Lower leg skin (tissue), 4 donors: Measurements from ENCODE around the gene CTPS1. TPM values are rescaled to one million over a fixed set of nuclear protein-coding genes. Genes with fewer than 3 reads are reported as not detected.

ENCODE experiments used
- DNase-seq, 2 donors: peaks; one replicate each; pipeline ENCODE4 v3.0.0-alpha.2; 2019; ENCODE audit warnings: low spot score in 2 of 2
- H3K4me3 ChIP-seq: fragments of 200-600 bp; sonication (generic); 2 replicates; pipeline ENCODE4 v1.5.1; 2017; ENCODE audit warnings: mild to moderate bottlenecking, low read depth; ENCODE audit not compliant: poor library complexity, severe bottlenecking
- POLR2A ChIP-seq, 2 donors: fragments of 450-650 bp; IDR thresholded peaks; one replicate each; pipeline ENCODE4 v1.6.1; 2016 to 2017; ENCODE audit warnings: antibody characterized with exemption in 2 of 2, mild to moderate bottlenecking in 1 of 2, moderate library complexity in 1 of 2
- WGBS, 2 donors: methylation state at CpG; one replicate each; pipeline ENCODE4 v1.1.5; 2018; 5-methylcytosine and 5-hydroxymethylcytosine counted together
- intact Hi-C: fragments of 100-400 bp; cut with DNase I; formaldehyde crosslinking; loops from one replicate; pipeline ENCODE4 v1.15.0; 2023; ENCODE audit warnings: low total_unique reads
- total RNA-seq, 4 donors: library from RNA; depleted of rRNA; stranded (reverse); fragments of >200 nt; gene quantifications; one replicate each; pipeline ENCODE4 v1.1.0, GENCODE V29; 2016
- TF ChIP-seq, protein P1 (sequence below), 3 donors: fragments of 450-650 bp; IDR thresholded peaks; one replicate each; pipeline ENCODE4 v1.5.1; 2016; ENCODE audit warnings: antibody characterized with exemption in 3 of 3, mild to moderate bottlenecking in 3 of 3, moderate library complexity in 2 of 3

CTPS1 gene
- total RNA-seq, 4 donors from 2014 or later: 7.7 to 23.3 (median 8.9) TPM

DNA sequence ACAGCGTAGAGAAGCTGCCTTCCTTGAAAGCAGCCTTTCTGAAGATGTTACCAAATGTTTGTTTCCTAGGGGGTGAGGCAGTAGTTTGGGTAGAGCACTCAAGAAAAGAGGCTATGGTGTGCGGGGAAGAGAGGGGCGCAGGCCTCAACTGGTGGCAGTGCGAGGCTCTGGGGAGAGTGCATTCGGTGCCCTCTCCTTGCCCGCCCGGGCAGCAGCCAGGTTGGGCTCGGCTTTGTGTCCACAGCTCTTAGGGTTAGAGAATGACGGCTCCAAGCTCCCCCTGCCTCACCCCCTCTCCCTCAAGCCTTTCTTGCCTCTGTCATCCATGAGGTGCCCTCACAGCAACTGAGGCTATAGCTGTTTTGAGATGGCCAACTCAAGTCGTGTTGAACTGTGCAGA lies 42.9 kb downstream of the CTPS1 start:
- TF ChIP-seq, protein P1, sequence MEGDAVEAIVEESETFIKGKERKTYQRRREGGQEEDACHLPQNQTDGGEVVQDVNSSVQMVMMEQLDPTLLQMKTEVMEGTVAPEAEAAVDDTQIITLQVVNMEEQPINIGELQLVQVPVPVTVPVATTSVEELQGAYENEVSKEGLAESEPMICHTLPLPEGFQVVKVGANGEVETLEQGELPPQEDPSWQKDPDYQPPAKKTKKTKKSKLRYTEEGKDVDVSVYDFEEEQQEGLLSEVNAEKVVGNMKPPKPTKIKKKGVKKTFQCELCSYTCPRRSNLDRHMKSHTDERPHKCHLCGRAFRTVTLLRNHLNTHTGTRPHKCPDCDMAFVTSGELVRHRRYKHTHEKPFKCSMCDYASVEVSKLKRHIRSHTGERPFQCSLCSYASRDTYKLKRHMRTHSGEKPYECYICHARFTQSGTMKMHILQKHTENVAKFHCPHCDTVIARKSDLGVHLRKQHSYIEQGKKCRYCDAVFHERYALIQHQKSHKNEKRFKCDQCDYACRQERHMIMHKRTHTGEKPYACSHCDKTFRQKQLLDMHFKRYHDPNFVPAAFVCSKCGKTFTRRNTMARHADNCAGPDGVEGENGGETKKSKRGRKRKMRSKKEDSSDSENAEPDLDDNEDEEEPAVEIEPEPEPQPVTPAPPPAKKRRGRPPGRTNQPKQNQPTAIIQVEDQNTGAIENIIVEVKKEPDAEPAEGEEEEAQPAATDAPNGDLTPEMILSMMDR (IDR thresholded peaks at IDR 0.05): no peak
- no peak for TF ChIP-seq POLR2A (IDR thresholded peaks at IDR 0.05)
- no peak overlapping the region for H3K4me3 ChIP-seq
- no peak for DNase-seq
- intact Hi-C loops: no loop called here
- WGBS, 2 donors: 89 to 91% methylated on average over 10 of the region's 10 CpGs

GRCh38 chr1:41023279-41023990 lies 43.9 kb downstream of the CTPS1 start:
- intact Hi-C loops: no loop called here
- no peak for DNase-seq
- TF ChIP-seq POLR2A (IDR thresholded peaks at IDR 0.05): no peak
- TF ChIP-seq, protein P1 (IDR thresholded peaks at IDR 0.05): no peak
- 95 to 97% methylated on average over 4 to 5 of the region's 5 CpGs for WGBS, 2 donors
- H3K4me3 ChIP-seq: no peak overlapping the region

- intact Hi-C loops: no loop called here
- WGBS, 2 donors: 68 to 73% methylated on average over 2 of the region's 2 CpGs
- no peak overlapping the region for H3K4me3 ChIP-seq
- no peak for DNase-seq
- TF ChIP-seq, protein P1 (IDR thresholded peaks at IDR 0.05): no peak
- no peak for TF ChIP-seq POLR2A (IDR thresholded peaks at IDR 0.05)
These were observed 45.5 kb downstream of the CTPS1 start for GRCh38 chr1:41024953-41025352.

DNA sequence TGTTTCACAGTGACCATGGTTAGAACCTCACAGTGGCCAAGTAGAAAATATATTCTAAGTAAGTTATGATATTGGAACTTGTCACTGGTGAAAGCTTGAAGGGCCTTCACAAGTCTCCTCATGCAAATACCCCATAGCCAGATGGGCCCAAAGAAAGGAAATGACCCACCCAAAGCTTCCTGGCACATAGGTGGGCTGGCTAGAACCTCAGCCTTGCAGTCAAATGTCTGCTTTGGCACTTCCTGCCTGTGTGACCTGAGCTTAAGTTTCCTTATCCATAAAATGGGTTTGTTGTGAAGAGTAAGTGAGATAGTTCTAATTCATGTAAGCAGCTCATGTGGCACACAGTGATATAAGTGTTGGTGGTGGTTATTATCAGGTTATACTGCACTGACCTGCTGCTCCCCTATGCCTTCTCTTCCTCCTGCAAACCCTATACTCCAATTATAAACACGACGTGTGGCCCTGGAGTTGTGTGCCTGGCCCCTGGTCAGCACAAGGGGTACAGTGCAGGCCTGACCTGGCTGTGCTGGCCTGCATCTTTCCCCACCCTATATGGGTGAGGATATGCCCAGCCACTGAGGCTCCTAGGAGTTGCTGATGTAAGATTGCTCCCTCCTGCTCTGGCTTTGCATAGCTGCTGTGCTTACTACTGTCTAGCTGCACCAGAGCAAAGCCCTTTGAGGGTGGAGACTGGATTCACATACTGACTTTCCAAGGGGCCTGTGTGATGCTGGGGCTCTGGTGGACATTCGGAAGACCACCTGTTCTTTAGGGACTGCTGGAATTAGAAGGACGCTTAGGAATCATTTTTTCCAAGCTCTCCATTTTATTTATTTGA lies 46.7 kb downstream of the CTPS1 start:
- WGBS, 2 donors: 93 to 97% methylated on average over 4 of the region's 4 CpGs
- TF ChIP-seq POLR2A (IDR thresholded peaks at IDR 0.05): no peak
- TF ChIP-seq, protein P1 (IDR thresholded peaks at IDR 0.05): no peak
- H3K4me3 ChIP-seq: no peak overlapping the region
- peak in 1 of 2 donors; percentile 66 for DNase-seq
- intact Hi-C loops: no loop called here

DNA sequence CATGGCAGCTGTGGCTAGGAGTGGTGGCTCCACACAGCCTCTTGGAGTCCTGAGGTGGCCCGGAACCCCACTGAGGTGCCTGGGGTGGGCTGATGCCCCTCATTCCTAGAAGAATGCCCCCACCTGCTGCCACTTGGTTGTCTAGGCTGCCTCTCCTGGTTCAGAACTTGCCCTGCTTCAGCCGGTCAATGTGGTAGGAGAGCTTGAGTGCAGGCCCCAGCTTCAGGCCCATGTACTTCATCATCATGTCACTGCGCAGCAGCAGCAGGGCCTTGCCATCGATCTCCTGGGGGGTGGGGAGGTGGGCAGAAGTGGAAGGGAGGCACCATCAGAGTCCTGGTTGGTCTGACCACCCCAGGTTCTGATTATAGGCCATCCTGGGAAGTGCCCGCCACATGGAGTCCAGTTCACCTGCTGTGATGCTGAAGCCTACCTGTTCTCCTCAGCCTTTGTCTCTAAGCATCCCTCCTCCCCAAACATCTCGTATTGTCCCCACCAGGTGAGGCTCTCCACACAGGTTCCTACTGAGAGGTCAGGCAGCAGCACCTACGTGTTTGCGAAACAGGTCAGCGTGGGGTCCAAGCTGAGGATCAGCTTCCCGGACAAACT lies 48.6 kb downstream of the CTPS1 start:
- intact Hi-C loops: no loop called here
- TF ChIP-seq, protein P1 (IDR thresholded peaks at IDR 0.05): no peak
- TF ChIP-seq POLR2A (IDR thresholded peaks at IDR 0.05): no peak
- peak in 1 of 2 donors; percentile 77 for DNase-seq
- WGBS, 2 donors: 96 to 97% methylated on average over 7 to 10 of the region's 10 CpGs
- H3K4me3 ChIP-seq: no peak overlapping the region
